SU-DHL-6 (cell line): ENCODE measurements around the gene ARHGEF11.

Source experiments
- H2AFZ ChIP-seq: fragments of 200-600 bp; sonication (generic); 2 replicates; pipeline ENCODE4 v1.6.1; 2014; ENCODE audit warnings: low read depth, mild to moderate bottlenecking, moderate library complexity, mixed read lengths, antibody characterized with exemption, low read length; ENCODE audit not compliant: severe bottlenecking
- H3F3A ChIP-seq: fragments of 200-600 bp; shearing (Covaris generic); 2 replicates; pipeline ENCODE4 v1.6.0; 2016; ENCODE audit warnings: antibody characterized with exemption, mild to moderate bottlenecking; ENCODE audit not compliant: insufficient read depth
- H3K27ac ChIP-seq: fragments of 200-600 bp; sonication (generic); 2 replicates; pipeline ENCODE4 v1.5.1; 2016; ENCODE audit warnings: low read depth, mild to moderate bottlenecking, low read length, moderate library complexity, mixed read lengths
- H3K27me3 ChIP-seq: fragments of 200-600 bp; sonication (generic), shearing (Covaris generic); 2 replicates; pipeline ENCODE4 v1.6.0; 2014; ENCODE audit warnings: mild to moderate bottlenecking, low read length
- H3K36me3 ChIP-seq: fragments of 200-600 bp; sonication (generic); 2 replicates; pipeline ENCODE4 v1.6.1; 2014; ENCODE audit warnings: mild to moderate bottlenecking, low read length, mixed read lengths
- H3K4me2 ChIP-seq: fragments of 300-600, 200-600 bp; shearing (Covaris generic), sonication (generic); 2 replicates; pipeline ENCODE4 v1.6.0; 2014; ENCODE audit warnings: low read length, low read depth, mild to moderate bottlenecking; ENCODE audit not compliant: poor library complexity, severe bottlenecking
- H3K4me3 ChIP-seq: fragments of 200-600 bp; sonication (generic); 2 replicates; pipeline ENCODE4 v1.5.1; 2014; ENCODE audit warnings: antibody characterized with exemption, low read length, mild to moderate bottlenecking, mixed read lengths; ENCODE audit not compliant: insufficient read depth, poor library complexity, severe bottlenecking
- H3K79me2 ChIP-seq: fragments of 200-600 bp; sonication (generic); 2 replicates; pipeline ENCODE4 v1.6.1; 2014; ENCODE audit warnings: mild to moderate bottlenecking, low read length, moderate library complexity; ENCODE audit not compliant: insufficient read depth
- H3K9ac ChIP-seq: fragments of 200-600 bp; sonication (generic); 2 replicates; pipeline ENCODE4 v1.7.0; 2014; ENCODE audit warnings: mild to moderate bottlenecking, low read length
- H3K9me2 ChIP-seq: fragments of 200-600 bp; sonication (generic); replicated peaks from 2 replicates; pipeline ENCODE4 v1.6.1; 2014; ENCODE audit warnings: low read length; ENCODE audit not compliant: insufficient read depth
- H3K9me3 ChIP-seq: fragments of 200-600 bp; sonication (generic); 2 replicates; pipeline ENCODE4 v1.6.1; 2014; ENCODE audit warnings: low read length, mixed read lengths; ENCODE audit not compliant: insufficient read depth
- H4K20me1 ChIP-seq: fragments of 200-600 bp; sonication (generic); 2 replicates; pipeline ENCODE4 v1.6.1; 2014; ENCODE audit warnings: low read depth, mild to moderate bottlenecking, antibody characterized with exemption, low read length, moderate library complexity, mixed read lengths
- CTCF ChIP-seq: fragments of 200-600 bp; sonication (generic); IDR thresholded peaks from one replicate; pipeline ENCODE4 v1.5.1; 2017; ENCODE audit warnings: antibody characterized with exemption, mild to moderate bottlenecking, low read length, moderate library complexity; ENCODE audit not compliant: insufficient read depth, poor library complexity, severe bottlenecking
- EZH2phosphoT487 ChIP-seq: fragments of 200-600 bp; sonication (generic), shearing (Covaris generic); conservative IDR thresholded peaks from 2 replicates; pipeline ENCODE4 v1.6.1; 2018; ENCODE audit warnings: mild to moderate bottlenecking, antibody characterized with exemption, low read length, moderate library complexity, mixed read lengths

Gene ARHGEF11

GRCh38 chr1:156995412-156995811, 50.1 kb downstream of the ARHGEF11 start:
- Histone ChIP-seq H3K79me2 (no peaks in the 10 kb centered on the region), H4K20me1 (no peaks in the 10 kb centered on the region), H3K9me2 (no peaks in the 10 kb centered on the region), H3K36me3 (no peaks in the 10 kb centered on the region), H3K9me3 (no peaks in the 10 kb centered on the region), H3K27me3 (no peaks in the 10 kb centered on the region), H3K4me3 (no peak overlapping the region), H3K9ac (no peak overlapping the region), H3F3A (no peaks in the 10 kb centered on the region), H3K4me2 (no peak overlapping the region), H3K27ac (no peak overlapping the region), H2AFZ (no peak overlapping the region)
- no peak for TF ChIP-seq EZH2phosphoT487
- TF ChIP-seq CTCF = no peak

- Histone ChIP-seq H3K9me3 (no peaks in the 10 kb centered on the region), H3F3A (no peaks in the 10 kb centered on the region), H3K79me2 (no peaks in the 10 kb centered on the region), H3K9me2 (no peaks in the 10 kb centered on the region), H4K20me1 (no peaks in the 10 kb centered on the region), H3K9ac (no peak overlapping the region), H3K4me3 (no peak overlapping the region), H2AFZ (no peak overlapping the region), H3K27me3 (no peaks in the 10 kb centered on the region), H3K27ac (no peak overlapping the region), H3K36me3 (no peaks in the 10 kb centered on the region), H3K4me2 (no peak overlapping the region)
- TF ChIP-seq EZH2phosphoT487 (no peak), CTCF (no peak)
Observed at GRCh38 chr1:156994277-156994676, 51.3 kb downstream of the ARHGEF11 start.

GRCh38 chr1:156993426-156994147, 52.0 kb downstream of the ARHGEF11 start:
- TF ChIP-seq EZH2phosphoT487 = no peak
- no peak for TF ChIP-seq CTCF
- no peak overlapping the region for H3K4me2 ChIP-seq
- H3K9ac ChIP-seq = no peak overlapping the region

More at GRCh38 chr1:156993426-156994147, 52.0 kb downstream of the ARHGEF11 start:
- Histone ChIP-seq H2AFZ (no peak overlapping the region), H3K27me3 (no peaks in the 10 kb centered on the region), H4K20me1 (no peaks in the 10 kb centered on the region), H3K36me3 (no peaks in the 10 kb centered on the region), H3K9me3 (no peaks in the 10 kb centered on the region), H3K27ac (no peak overlapping the region), H3F3A (no peaks in the 10 kb centered on the region), H3K9me2 (no peaks in the 10 kb centered on the region), H3K4me3 (no peak overlapping the region), H3K79me2 (no peaks in the 10 kb centered on the region)
